H1 (cell line): Measurements from ENCODE around the gene SERPINB6. TPM values are rescaled to one million over a fixed set of nuclear protein-coding genes. Genes with fewer than 3 reads are reported as not detected.

Source experiments
- ASH2L ChIP-seq: fragments of 200-600, 300-600 bp; sonication (generic); IDR thresholded peaks from one replicate; pipeline ENCODE4 v1.7.1; 2017; ENCODE audit warnings: low read length
- BRCA1 ChIP-seq: IDR thresholded peaks from 2 replicates; pipeline ENCODE4 v1.6.1; 2012; ENCODE audit warnings: low read depth, low read length, improper control_type of control experiment
- CEBPB ChIP-seq: IDR thresholded peaks from 2 replicates; pipeline ENCODE4 v1.6.1; 2012; ENCODE audit warnings: low read depth, low read length
- CHD7 ChIP-seq: fragments of 300-600 bp; sonication (generic); IDR thresholded peaks from 2 replicates; pipeline ENCODE4 v1.7.1; 2012; ENCODE audit warnings: low read length, moderate library complexity, mild to moderate bottlenecking, inconsistent platforms; ENCODE audit not compliant: insufficient replicate concordance
- GABPA ChIP-seq: IDR thresholded peaks from 2 replicates; pipeline ENCODE4 v1.6.1; 2011; ENCODE audit warnings: mild to moderate bottlenecking, low read length, moderate library complexity, borderline replicate concordance; ENCODE audit not compliant: insufficient read depth
- KDM5A ChIP-seq: fragments of 200-600 bp; IDR thresholded peaks from 2 replicates; pipeline ENCODE4 v1.7.1; 2012; ENCODE audit warnings: mild to moderate bottlenecking, low read length, inconsistent platforms, mixed read lengths
- NRF1 ChIP-seq: IDR thresholded peaks from 2 replicates; pipeline ENCODE4 v1.6.1; 2011; ENCODE audit warnings: mild to moderate bottlenecking, low read depth, low read length, improper control_type of control experiment
- SP1 ChIP-seq: IDR thresholded peaks from 2 replicates; pipeline ENCODE4 v1.6.1; 2011; ENCODE audit warnings: low read depth, low read length
- polyA plus RNA-seq, 7 experiments: library from polyadenylated mRNA; depleted of rRNA in 3 of 7; stranded (reverse) in 5 of 7; unstranded in 2 of 7; fragments of >200 nt in 5 of 7; fragments of 200-250 nt in 2 of 7; gene quantifications; 1 replicate in 5 of 7; 2 replicates in 1 of 7; 4 replicates in 1 of 7; pipeline versions ENCODE4 v1.2.1 to v1.2.3, GENCODE V29; 2011 to 2013; ENCODE audit warnings: missing spikeins in 2 of 7, mixed read lengths in 2 of 7
- total RNA-seq: library from RNA; stranded (reverse); fragmentation: NEBNext Ultra II Directional; extraction: Animal tissue kit (Norgen Biotek cat#: 25700); gene quantifications from 2 replicates; pipeline ENCODE4 v1.2.1, GENCODE V29; 2021
- TF ChIP-seq, protein P1 (sequence below): IDR thresholded peaks from 2 replicates; pipeline ENCODE4 v1.6.1; 2011; ENCODE audit warnings: low read depth, mild to moderate bottlenecking, low read length; ENCODE audit not compliant: insufficient read depth

The SERPINB6 gene
- total and polyA plus RNA-seq, 2 of the 8 experiments (the other 6 are each of a cell fraction or from before 2014, with no cell fraction given), result 27.2 to 29.4 TPM

DNA sequence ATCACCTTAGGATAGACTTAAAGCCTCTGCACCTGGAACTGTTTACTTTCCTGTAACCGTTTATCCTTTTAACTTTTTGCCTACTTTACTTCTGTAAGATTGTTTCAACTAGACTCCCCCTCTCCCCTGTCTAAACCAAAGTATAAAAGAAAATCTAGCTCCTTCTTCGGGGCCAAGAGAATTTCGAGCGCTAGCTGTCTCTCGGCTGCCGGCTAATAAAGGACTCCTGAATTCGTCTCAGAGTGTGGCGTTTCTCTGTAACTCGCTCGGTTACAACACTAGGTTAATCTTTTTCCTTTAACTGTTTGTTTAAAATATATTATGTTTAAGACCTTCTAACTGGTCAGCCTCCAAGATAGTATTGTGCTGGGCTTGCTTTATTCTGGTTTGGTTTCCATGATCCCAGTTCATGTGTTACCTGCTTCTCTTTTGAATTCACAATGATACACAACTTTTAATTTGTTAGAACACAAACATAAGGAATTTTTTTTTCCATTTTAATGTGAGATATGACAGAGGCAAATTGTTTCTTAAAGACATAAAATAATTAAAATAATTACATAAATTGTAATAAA, 19.7 kb upstream of the SERPINB6 start (continued):
- TF ChIP-seq CHD7 (no peak), GABPA (no peak), KDM5A (no peak), SP1 (no peak), CEBPB (no peak), BRCA1 (no peak), ASH2L (no peak), NRF1 (no peak)
- TF ChIP-seq, protein P1, sequence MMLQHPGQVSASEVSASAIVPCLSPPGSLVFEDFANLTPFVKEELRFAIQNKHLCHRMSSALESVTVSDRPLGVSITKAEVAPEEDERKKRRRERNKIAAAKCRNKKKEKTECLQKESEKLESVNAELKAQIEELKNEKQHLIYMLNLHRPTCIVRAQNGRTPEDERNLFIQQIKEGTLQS, result no peak
